MG63 (cell line): ENCODE results near the gene HIF3A. TPM values are rescaled to one million over a fixed set of nuclear protein-coding genes. Genes with fewer than 3 reads are reported as not detected.
A peak's percentile ranks its signal among the peaks of the same experiment; 100 is the strongest.
"Not testable (repeated sequence)": the region's sequence is repeated elsewhere in the genome, so short reads cannot be mapped to it uniquely, and the experiment has no call there.

Experiments
- DNase-seq: peaks from one replicate; pipeline ENCODE4 v3.0.0-alpha.2; 2020
- H3K27me3 ChIP-seq: fragments of 250-450 bp; sonication (Bioruptor Pico); 2 replicates; pipeline ENCODE4 v1.5.1; 2020; ENCODE audit warnings: mild to moderate bottlenecking, moderate library complexity
- H3K36me3 ChIP-seq: fragments of 250-450 bp; sonication (Bioruptor Pico); 2 replicates; pipeline ENCODE4 v1.5.1; 2020; ENCODE audit warnings: mild to moderate bottlenecking, moderate library complexity
- H3K4me3 ChIP-seq: fragments of 250-450 bp; sonication (Bioruptor Pico); 2 replicates; pipeline ENCODE4 v1.5.1; 2020; ENCODE audit warnings: mild to moderate bottlenecking, moderate library complexity
- H3K9me3 ChIP-seq: fragments of 250-450 bp; sonication (Bioruptor Pico); 2 replicates; pipeline ENCODE4 v1.5.1; 2020; ENCODE audit warnings: mild to moderate bottlenecking, moderate library complexity
- total RNA-seq: library from RNA; depleted of rRNA; stranded (reverse); fragments of >200 nt; shearing (Covaris generic); gene quantifications from 2 replicates; pipeline ENCODE4 v1.2.3, GENCODE V29; 2014; ENCODE audit warnings: low replicate concordance

HIF3A gene
- total RNA-seq, 1 experiment from 2014 or later, result not detected

DNA sequence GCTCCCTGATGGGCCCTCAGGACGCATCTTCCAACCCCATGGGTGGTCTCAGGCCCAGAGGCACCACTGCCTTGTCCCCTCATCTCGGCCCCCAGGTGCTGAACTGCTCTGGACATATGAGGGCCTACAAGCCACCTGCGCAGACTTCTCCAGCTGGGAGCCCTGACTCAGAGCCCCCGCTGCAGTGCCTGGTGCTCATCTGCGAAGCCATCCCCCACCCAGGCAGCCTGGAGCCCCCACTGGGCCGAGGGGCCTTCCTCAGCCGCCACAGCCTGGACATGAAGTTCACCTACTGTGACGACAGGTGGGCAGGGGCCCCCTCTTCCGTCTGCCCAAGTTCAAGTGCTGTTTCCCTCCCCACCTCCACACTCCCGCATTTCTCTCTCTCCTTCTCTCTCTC, 12.2 kb downstream of the HIF3A start:
- Histone ChIP-seq H3K9me3 (peaks cover 13% of the 10 kb centered on the region), H3K36me3 (no peaks in the 10 kb centered on the region), H3K27me3 (no peaks in the 10 kb centered on the region), H3K4me3 (no peak overlapping the region)
- DNase-seq, result no peak

DNA sequence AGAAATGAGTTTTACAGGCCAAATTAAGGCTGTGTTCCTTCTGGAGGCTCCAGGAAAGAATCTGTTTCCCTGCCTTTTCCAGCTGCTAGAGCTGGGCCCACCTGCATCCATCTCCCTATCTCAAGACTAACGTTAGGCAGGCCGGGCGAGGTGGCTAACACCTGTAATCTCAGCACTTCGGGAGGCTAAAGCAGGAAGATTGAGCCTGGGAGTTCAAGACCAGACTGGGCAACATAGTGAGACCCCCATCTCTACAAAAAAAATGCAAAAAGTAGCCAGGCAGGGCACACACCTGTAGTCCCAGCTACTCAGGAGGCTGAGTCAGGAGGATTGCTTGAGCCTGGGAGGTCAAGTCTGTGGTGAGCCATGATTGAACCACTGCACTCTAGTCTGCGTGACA, 14.6 kb downstream of the HIF3A start:
- Histone ChIP-seq H3K4me3 (no peak overlapping the region), H3K36me3 (no peaks in the 10 kb centered on the region), H3K9me3 (peaks cover 5% of the 10 kb centered on the region), H3K27me3 (no peaks in the 10 kb centered on the region)
- no peak for DNase-seq

DNA sequence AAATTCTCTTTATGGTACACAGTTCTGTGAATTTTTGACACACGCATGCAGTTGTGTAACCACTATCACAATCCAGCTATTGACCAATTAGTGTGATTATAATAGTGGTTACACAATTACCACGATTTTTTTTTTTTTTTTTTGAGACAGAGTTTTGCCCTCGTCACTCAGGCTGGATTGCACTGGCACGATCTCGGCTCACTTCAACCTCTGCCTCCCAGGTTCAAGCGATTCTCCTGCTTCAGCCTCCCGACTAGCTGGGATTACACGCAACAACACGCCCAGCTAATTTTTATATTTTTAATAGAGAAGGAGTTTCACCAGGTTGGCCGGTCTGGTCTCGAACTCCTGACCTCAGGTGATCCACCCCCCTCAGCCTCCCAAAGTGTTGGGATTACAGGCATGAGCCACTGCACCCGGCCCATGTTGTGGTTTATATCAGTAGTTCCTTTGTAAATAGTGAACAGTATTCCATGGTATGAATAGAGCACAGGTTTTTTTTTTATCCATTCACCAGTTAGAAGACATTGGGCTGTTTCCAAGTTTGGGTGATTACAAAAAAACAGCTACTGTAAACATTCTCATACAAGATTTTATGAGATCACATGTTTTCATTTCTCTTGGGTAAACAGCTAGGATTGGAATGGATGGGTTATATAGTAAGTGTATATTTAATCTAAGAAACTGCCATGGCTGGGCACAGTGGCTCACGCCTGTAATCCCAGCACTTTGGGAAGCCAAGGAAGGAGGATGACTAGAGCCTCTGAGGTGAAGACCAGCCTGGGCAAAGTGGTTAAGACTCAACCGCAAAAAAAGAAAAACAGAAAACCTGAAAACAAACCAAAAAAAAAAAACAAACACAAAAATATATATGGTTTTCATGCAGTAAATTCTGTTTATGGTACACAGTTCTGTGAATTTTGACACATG, 17.0 kb downstream of the HIF3A start:
- H3K9me3 ChIP-seq, H3K4me3 ChIP-seq, H3K27me3 ChIP-seq, H3K36me3 ChIP-seq: not testable (repeated sequence)
- DNase-seq, result peak; percentile 60

GRCh38 chr19:46317339-46317738, 20.5 kb downstream of the HIF3A start:
- Histone ChIP-seq H3K27me3 (no peaks in the 10 kb centered on the region), H3K9me3 (no peaks in the 10 kb centered on the region), H3K36me3 (no peaks in the 10 kb centered on the region), H3K4me3 (no peak overlapping the region)
- DNase-seq, result no peak

- DNase-seq, result no peak
- Histone ChIP-seq H3K9me3 (no peaks in the 10 kb centered on the region), H3K4me3 (no peak overlapping the region), H3K36me3 (no peaks in the 10 kb centered on the region), H3K27me3 (no peaks in the 10 kb centered on the region)
Observed at GRCh38 chr19:46319613-46320012, 22.8 kb downstream of the HIF3A start.

DNA sequence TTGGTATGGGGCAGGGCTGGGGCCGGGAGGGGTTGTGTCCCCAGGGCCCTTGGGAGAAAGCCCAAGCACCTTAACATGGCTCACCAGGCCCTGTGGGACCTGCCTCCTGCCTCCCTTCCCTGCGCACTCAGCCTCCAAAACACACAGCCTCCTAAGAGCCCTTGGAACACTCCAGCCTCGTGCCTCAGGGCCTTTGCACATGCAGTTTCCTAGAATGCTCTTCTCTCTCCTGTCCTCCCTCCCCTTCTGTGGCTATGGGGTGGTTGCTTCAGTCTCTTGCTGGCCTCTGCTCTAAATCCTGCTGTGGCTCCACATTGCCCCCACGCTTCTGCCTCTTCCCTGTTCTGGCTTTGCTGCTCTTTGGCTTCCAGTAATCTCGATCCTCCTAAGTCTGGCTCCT, 23.7 kb downstream of the HIF3A start:
- H3K27me3 ChIP-seq, result no peaks in the 10 kb centered on the region

DNA sequence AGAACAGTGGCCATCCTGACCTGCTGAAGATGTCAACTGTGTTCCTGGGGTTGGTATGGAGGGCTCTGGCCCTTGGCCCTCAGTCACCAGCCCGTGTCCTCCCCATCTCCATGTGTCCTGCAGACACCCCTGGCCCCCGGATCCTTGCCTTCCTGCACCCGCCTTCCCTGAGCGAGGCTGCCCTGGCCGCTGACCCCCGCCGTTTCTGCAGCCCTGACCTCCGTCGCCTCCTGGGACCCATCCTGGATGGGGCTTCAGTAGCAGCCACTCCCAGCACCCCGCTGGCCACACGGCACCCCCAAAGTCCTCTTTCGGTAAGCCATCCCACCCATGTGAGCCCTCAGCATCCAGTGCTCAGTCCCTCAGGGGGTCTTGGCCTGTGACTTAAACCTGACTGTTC, 24.8 kb downstream of the HIF3A start:
- H3K36me3 ChIP-seq, result no peaks in the 10 kb centered on the region
- H3K9me3 ChIP-seq, result peaks cover 13% of the 10 kb centered on the region
- no peak overlapping the region for H3K4me3 ChIP-seq
- DNase-seq, result no peak
- no peaks in the 10 kb centered on the region for H3K27me3 ChIP-seq

More for the DNA sequence above, 23.7 kb downstream of the HIF3A start:
- DNase-seq, result no peak
- Histone ChIP-seq H3K4me3 (no peak overlapping the region), H3K36me3 (no peaks in the 10 kb centered on the region), H3K9me3 (peaks cover 2% of the 10 kb centered on the region; the same call in 1 of the 2 replicates)

- H3K36me3 ChIP-seq, DNase-seq, H3K4me3 ChIP-seq, H3K27me3 ChIP-seq: not testable (repeated sequence)
- peaks cover 27% of the 10 kb centered on the region for H3K9me3 ChIP-seq
Observed at GRCh38 chr19:46323227-46323626, 26.4 kb downstream of the HIF3A start.

GRCh38 chr19:46324277-46324676, 27.4 kb downstream of the HIF3A start:
- Histone ChIP-seq H3K4me3 (no peak overlapping the region), H3K9me3 (peaks cover 33% of the 10 kb centered on the region), H3K36me3 (no peaks in the 10 kb centered on the region), H3K27me3 (no peaks in the 10 kb centered on the region)
- no peak for DNase-seq

GRCh38 chr19:46326608-46327007, 29.8 kb downstream of the HIF3A start:
- Histone ChIP-seq H3K4me3 (no peak overlapping the region), H3K27me3 (no peaks in the 10 kb centered on the region), H3K36me3 (no peaks in the 10 kb centered on the region), H3K9me3 (peaks cover 33% of the 10 kb centered on the region)
- DNase-seq, result no peak

- Histone ChIP-seq H3K36me3 (no peaks in the 10 kb centered on the region), H3K9me3 (peaks cover 33% of the 10 kb centered on the region), H3K27me3 (no peaks in the 10 kb centered on the region), H3K4me3 (no peak overlapping the region)
- no peak for DNase-seq
Observed at GRCh38 chr19:46328079-46328478, 31.2 kb downstream of the HIF3A start.

DNA sequence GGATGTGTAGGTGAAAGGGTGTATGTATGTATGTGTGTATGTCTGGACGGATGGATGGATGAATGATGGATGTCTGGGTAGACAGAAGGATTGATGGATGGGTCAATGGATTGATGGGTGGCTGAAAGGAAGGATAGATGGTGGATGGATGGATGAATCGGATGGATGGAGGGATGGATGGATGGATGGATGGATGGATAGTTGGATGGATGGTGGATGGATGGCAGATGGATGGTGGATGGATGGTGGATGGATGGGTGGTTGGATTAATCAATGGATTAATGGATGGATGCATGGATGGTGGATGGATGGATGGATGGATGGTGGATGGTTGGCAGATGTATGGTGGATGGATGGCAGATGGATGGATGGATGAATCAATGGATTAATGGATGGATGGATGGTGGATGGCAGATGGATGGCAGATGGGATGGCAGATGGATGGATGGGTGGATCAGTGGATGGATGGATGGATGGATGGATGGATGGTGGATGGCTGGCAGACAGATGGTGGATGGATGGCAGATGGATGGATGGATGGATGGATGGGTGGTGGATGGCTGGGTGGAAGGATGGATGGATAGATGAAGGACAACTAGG, 33.6 kb downstream of the HIF3A start:
- H3K36me3 ChIP-seq, result no peaks in the 10 kb centered on the region
- no peak for DNase-seq
- no peak overlapping the region for H3K4me3 ChIP-seq
- H3K27me3 ChIP-seq, result no peaks in the 10 kb centered on the region
- peaks cover 33% of the 10 kb centered on the region for H3K9me3 ChIP-seq

DNA sequence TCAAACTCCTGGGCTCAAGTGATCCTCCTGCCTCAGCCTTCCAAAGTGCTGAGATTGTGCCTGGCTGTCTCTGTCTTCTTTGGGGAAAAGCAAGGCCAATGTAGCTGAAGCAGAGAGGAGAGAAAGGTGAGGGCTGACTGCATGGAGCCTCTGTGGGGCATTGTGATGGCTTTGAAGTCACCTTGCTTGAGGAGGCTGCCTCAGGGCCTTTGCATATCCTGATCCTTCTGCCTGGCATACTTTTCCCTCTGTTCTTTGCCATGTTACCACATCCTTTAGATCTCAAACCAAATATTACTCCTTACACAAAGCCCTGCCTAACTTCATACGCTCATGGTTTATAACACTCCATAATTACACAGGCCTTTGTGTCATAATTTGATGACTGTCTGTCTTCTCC, 40.6 kb downstream of the HIF3A start:
- Histone ChIP-seq H3K27me3 (peaks cover 14% of the 10 kb centered on the region; the same call in 1 of the 2 replicates), H3K4me3 (no peak overlapping the region), H3K36me3 (no peaks in the 10 kb centered on the region), H3K9me3 (no peaks in the 10 kb centered on the region)
- DNase-seq, result no peak

DNA sequence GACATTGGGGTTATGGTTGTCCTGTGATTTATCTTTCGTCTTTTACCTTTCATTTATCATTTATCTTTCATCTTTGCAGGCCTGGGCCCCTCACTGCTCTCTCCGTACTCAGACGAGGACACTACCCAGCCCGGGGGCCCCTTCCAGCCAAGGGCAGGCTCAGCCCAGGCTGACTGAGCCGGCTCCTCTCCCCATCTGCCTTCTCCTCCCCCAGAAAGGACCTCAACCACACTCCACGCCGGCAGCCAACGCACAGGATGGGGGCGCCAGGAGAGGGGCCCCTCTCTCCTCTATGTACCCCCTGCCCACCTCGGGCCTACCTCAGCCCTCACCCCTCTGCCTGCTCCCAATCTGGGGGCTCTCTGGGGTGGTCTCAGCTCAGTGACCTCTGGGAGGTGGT, 42.6 kb downstream of the HIF3A start:
- Histone ChIP-seq H3K36me3 (no peaks in the 10 kb centered on the region), H3K4me3 (no peak overlapping the region), H3K9me3 (no peaks in the 10 kb centered on the region), H3K27me3 (peaks cover 14% of the 10 kb centered on the region; the same call in 1 of the 2 replicates)
- no peak for DNase-seq

- DNase-seq, result no peak
- H3K36me3 ChIP-seq, result no peaks in the 10 kb centered on the region
- H3K27me3 ChIP-seq, result peaks cover 14% of the 10 kb centered on the region; the same call in 1 of the 2 replicates
- no peak overlapping the region for H3K4me3 ChIP-seq
- H3K9me3 ChIP-seq, result no peaks in the 10 kb centered on the region
Observed at GRCh38 chr19:46340051-46340659, 43.3 kb downstream of the HIF3A start.

GRCh38 chr19:46341937-46342336, 45.1 kb downstream of the HIF3A start:
- Histone ChIP-seq H3K36me3 (no peaks in the 10 kb centered on the region), H3K27me3 (peaks cover 14% of the 10 kb centered on the region; the same call in 1 of the 2 replicates), H3K9me3 (no peaks in the 10 kb centered on the region), H3K4me3 (no peak overlapping the region)
- no peak for DNase-seq

- Histone ChIP-seq H3K4me3 (no peak overlapping the region), H3K36me3 (peaks cover 7% of the 10 kb centered on the region), H3K27me3 (peaks cover 3% of the 10 kb centered on the region; the same call in 1 of the 2 replicates), H3K9me3 (no peaks in the 10 kb centered on the region)
- DNase-seq, result no peak
Observed at GRCh38 chr19:46344363-46344762, 47.5 kb downstream of the HIF3A start.
